B cell (primary cell): ENCODE results near the gene GAREM1.

Experiments
- EZH2 ChIP-seq: IDR thresholded peaks from 2 replicates; pipeline ENCODE4 v1.6.1; 2012; ENCODE audit warnings: borderline replicate concordance, low read depth, mild to moderate bottlenecking, moderate library complexity, low read length; ENCODE audit not compliant: insufficient read depth, poor library complexity, severe bottlenecking
- TF ChIP-seq, protein P1 (sequence below): fragments of 200-600 bp; IDR thresholded peaks from one replicate; pipeline ENCODE4 v1.8.0; 2022; ENCODE audit warnings: antibody characterized with exemption, mild to moderate bottlenecking

DNA sequence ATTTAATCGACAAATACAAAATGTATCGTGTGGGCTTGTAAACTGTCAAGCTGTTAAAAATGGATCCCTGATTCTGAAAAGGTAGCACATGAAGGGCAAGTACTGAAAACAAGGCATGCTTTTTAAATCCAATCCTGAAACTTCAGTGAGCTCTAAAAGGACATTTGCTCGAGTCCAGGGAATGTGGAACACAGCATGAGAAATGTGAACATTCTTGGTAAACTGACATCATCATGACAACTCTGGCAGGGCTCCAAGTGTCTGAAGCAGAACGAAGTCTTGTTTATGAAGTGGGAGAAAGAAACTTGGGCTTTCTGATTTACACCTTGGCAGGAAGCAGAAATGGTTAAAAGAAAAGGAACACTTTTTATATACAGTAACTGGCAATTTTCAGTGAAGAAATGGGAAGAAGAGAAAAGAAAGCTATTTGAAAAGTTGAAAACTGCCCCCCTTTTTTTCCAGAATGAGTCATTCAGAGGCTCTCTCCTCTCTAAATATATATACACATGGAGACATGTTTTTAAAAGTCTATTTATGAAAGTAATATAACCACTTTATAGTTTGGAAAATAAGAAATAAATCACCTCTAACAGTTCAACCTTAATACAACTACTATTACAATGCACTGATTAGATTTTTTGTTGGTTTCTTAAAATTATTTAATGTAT, 120.8 kb downstream of the GAREM1 start:
- TF ChIP-seq, protein P1, sequence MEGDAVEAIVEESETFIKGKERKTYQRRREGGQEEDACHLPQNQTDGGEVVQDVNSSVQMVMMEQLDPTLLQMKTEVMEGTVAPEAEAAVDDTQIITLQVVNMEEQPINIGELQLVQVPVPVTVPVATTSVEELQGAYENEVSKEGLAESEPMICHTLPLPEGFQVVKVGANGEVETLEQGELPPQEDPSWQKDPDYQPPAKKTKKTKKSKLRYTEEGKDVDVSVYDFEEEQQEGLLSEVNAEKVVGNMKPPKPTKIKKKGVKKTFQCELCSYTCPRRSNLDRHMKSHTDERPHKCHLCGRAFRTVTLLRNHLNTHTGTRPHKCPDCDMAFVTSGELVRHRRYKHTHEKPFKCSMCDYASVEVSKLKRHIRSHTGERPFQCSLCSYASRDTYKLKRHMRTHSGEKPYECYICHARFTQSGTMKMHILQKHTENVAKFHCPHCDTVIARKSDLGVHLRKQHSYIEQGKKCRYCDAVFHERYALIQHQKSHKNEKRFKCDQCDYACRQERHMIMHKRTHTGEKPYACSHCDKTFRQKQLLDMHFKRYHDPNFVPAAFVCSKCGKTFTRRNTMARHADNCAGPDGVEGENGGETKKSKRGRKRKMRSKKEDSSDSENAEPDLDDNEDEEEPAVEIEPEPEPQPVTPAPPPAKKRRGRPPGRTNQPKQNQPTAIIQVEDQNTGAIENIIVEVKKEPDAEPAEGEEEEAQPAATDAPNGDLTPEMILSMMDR = no peak
- no peak for TF ChIP-seq EZH2
